Stimulated activated CD4-positive, alpha-beta T cell treated with anti-CD3 and anti-CD28 coated beads, Interleukin-4, amount 100 ng/mL, for 4 hours (primary cell): ENCODE measurements around the gene CDH4.
"Not testable (repeated sequence)": the region's sequence is repeated elsewhere in the genome, so short reads cannot be mapped to it uniquely, and the experiment has no call there.

ENCODE experiments used
- DNase-seq, 2 experiments: peaks; one replicate each; pipeline ENCODE4 v3.0.0-alpha.2; 2020

Gene CDH4

GRCh38 chr20:61391812-61392520 is 139.9 kb downstream of the CDH4 start:
- no peak for DNase-seq

GRCh38 chr20:61394088-61394799 is 142.2 kb downstream of the CDH4 start:
- no peak for DNase-seq

DNA sequence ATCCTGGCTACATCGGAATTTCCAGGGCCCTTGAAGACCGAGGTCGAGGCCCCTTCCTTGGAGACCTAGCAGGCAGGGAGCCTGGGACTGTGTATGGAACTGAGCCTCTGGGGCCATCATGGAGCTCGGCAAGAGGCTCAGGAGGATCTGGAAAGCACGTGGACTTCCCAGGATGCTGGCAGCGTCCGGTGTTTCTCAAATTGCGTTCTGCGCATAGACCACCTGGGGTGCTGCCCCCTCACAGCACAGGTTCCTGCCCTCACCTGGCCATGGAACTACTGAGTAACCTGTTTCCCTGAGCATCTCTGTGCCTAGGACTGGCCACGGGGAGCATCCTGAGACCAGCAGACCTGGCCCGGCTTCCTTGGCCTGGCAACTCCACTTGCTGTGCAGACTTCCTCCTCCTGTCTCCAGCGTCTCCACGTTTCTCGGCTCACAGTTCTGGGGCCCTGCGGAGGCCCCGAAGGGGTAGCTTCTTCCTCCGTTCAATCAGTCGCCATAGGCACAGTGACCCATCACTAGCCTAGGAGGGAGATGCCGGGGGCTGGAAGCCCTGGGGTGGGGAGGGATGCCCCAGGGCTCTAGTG is 144.3 kb downstream of the CDH4 start:
- DNase-seq = no peak

GRCh38 chr20:61397146-61397545 is 145.1 kb downstream of the CDH4 start:
- no peak for DNase-seq

GRCh38 chr20:61397790-61398189 is 145.7 kb downstream of the CDH4 start:
- DNase-seq = no peak

- no peak for DNase-seq
Measured at GRCh38 chr20:61399433-61399832, 147.4 kb downstream of the CDH4 start.

DNA sequence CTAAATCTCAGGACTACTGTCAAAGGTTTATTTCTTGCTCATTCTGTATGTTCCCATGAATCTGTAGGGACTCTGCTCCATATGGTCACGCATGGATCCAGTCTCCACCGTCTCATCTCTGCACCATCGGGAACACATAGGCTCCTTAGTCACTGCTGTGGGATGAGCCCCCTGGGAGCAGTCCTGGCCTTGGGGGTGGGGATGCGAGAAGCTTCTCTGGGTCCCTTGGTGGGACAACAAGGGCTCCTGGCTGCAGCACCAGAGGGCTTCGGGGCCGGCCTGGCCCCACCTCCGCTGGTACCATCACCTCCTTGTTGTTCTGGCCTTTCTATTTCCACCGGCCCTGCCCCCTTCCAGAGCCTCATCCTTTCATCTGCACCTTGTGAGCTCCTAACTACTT is 148.4 kb downstream of the CDH4 start:
- DNase-seq = no peak

GRCh38 chr20:61404303-61404702 is 152.2 kb downstream of the CDH4 start:
- DNase-seq = no peak

- no peak for DNase-seq
Measured at GRCh38 chr20:61405007-61405406, 152.9 kb downstream of the CDH4 start.

DNA sequence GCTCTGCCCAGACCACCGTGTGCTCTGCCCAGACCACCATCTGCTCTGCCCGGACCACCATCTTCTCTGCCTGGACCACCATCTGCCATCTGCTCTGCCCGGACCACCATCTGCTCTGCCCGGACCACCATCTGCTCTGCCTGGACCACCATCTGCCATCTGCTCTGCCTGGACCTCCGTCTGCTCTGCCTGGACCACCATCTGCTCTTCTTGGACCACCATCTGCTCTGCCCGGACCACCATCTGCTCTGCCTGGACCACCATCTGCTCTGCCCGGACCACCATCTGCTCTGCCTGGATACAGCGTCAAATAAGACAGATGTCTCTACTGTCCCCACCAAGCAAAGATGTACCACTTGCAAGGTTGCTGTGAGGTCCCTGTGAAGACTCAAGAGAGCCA is 154.7 kb downstream of the CDH4 start:
- not testable (repeated sequence) for DNase-seq

GRCh38 chr20:61407561-61407960 is 155.5 kb downstream of the CDH4 start:
- no peak for DNase-seq

DNA sequence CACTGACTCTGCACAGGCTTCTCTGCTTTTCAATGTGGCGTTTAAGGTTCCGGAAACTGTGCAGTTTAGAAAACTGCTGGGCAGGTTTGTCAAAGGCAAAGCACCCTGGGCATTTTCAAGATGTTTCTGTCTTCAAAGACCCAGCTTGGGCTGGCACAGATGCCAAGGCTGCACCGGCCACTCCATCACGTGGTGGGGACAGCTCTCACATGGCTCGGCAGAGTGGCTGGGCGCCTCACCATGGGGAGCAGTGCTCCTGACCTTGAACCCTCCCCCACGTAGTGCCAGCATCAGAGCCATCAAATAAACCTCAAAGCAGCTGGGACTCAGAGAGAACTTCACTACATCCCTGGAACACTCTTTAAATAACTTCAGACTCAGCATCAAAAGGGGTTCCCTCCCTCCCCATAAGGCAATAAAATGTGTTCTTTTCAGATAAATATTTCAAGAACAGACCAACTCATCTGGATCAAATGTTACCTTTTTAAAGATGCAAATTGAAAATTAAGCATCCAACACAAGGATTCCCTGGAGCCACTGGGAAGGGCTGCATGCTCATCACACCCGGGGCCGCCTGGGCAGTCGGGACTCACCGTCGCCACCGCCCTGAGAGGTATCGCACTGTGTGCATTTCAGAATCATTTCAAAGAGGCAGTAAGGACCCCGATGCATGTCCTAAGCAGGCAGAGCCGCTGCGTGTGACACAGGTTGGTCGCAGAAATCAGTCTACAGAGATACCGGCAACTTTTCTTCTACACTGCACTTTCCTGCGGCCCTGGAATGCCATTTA is 157.1 kb downstream of the CDH4 start:
- no peak for DNase-seq

DNA sequence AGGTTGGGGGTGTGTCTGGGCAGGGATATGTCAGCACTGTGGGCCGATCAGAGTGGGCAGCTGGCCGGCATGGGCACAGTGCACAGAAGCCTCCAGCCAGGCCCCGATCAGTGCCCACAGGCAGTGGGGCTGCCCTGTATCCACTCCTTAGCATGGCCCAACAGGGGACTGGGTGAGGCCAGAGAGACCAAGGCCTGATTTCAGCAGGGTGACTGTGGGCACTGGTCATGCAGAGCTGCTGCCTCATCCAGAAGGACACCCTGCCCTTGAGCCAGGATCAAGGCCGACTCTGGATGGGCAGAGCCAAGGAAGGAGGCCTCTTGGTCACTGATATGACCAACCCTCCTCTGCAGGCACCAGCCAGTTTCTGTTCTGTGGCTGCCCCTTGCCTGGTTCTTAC is 159.7 kb downstream of the CDH4 start:
- no peak for DNase-seq

DNA sequence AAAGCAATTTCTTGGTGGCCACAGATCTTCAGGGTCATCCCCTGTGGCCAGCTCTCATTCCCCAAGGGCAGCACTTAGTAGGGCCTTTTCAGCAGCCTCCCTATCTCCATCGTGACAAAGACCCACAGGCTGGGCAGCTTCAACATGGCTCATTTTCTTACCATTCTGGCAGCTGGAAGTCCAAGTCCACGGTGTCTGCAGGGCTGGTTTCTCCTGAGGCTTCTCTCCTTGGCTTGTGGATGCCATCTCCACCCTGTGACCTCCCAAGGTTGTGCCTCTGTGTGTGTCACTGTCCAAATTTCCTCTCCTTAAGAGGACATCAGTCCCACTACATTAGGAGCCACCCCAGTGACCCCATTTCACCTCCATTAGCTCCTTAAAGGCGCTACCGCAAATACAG is 161.7 kb downstream of the CDH4 start:
- no peak for DNase-seq

DNA sequence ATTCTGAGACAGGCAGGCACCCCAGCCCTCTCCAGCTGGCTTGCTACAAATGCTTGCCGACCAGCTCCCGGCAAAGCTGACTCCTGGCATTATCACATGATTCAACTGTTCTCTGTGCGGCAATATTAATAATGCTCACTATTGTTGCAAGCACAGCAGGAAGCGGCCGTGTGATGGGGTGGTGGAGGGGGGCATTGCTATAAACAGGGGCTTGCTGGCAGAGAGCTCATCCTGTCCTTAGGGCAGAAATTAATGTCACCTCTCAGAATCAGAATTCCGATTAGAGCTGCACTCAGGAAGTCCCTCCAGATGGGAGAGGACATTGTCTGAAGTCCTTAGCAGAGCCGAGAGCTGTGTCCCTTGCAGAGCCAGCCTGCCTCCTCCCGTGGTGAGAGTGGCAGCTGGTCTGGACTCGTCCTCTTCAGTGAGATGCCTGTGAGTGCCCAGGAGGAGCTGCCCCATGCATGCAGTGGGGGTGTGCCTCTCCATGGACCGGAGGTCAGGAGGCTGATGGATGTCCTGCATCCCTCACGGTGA is 162.5 kb downstream of the CDH4 start:
- no peak for DNase-seq

DNA sequence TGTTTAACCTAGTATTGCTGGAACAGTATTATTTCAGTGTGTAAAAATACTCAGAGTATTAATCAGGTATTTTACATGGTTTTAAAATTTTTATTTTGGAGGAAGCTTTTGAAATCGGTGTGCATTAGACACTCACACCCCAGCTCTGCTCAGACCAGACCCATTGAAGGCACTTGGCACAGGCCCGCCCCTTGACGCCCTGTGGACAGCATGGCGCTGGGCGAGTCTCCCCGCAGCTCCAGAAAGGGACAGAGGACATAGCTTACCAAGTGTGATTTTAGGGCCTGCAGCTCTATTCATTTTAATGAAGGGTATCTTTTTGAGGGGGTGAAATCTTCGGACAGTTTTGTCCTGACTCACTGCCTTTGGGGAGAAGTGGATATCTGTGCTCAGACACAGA is 164.5 kb downstream of the CDH4 start:
- DNase-seq = no peak

GRCh38 chr20:61417221-61417941 is 165.3 kb downstream of the CDH4 start:
- no peak for DNase-seq

- DNase-seq = no peak
Measured at GRCh38 chr20:61419010-61419409, 166.9 kb downstream of the CDH4 start.

DNA sequence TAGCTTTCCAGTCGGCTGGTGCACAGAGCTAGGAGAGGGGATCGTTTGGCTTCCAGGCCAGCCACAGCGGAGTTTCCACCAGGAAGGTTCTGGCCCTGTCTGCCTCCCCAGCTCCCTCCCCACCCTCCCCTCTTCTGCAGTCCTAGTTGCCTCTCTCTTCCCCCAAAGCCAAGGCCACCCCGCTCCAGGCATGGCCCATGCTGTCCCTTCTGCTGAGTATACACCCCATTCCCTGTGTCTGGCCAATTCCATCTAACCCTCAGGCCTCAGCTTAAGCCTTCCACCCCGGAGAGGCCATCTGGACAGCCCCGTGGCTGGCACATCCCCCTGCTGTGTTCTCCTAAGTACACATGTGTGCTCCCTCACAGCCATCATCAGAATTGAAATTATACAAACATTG is 167.4 kb downstream of the CDH4 start:
- DNase-seq = no peak

DNA sequence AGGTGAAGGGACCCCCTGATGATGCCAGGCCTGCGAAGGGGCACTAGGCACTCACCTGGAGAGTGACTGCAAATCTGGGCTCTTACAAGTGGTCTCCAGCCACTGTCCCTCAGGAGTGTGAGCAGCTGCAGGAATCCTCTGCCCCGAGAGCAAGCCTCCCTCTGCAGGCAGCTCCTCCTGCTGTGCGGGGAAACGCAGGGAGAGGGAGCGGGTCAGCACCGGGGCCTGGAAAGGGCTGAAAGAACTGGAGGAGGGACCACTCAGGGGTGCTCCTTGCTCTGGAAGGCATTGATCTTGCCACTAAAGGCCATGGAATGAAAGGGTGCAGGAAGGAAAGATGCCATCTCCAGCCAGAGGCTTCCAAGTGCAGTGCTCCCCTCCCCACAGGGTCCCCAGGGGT is 168.0 kb downstream of the CDH4 start:
- DNase-seq = no peak

- no peak for DNase-seq
Measured at GRCh38 chr20:61420781-61421180, 168.7 kb downstream of the CDH4 start.

DNA sequence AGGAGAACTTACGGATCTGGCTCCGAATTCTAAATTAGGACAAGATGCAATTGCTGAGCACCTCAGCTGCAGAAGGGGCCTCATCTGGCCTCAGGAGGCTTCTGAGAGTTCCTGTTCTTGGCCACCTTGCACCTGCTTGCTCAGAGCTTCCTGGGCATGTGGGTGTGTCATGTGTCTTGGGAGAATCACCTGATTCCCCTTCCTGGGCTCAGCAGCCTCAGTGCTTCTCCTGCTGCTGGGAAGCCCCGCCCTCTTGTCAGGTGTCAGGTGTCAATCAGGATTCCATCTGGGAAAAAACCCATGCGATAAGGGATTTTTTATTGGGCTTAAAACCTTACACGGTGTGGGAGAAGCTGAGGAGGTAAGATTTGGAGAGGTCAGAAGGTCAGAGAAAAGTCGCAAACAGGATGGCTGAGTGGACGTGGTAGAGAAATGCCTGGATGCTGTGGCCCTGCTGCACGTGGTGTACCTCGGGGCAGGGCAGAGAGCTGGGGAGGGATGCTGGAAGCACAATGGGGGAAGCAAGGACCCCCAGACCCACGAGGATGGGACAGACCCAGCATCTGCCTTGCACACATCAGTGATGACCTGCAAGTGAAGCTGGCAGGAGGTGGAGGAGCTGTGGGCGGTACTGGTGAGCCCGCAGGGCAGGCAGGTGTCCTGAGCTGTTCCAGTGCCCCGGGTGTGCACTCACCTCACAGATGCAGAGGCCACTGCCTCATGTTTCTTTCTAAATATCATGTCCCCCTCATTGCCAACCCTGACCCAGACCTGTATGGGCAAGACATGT is 170.8 kb downstream of the CDH4 start:
- DNase-seq = no peak
